Stimulated activated CD8-positive, alpha-beta memory T cell treated with anti-CD3 and anti-CD28 coated beads, Interleukin-4, amount 100 ng/mL, for 24 hours (primary cell): ENCODE measurements around the gene HDHD5.
"Not testable (repeated sequence)": the region's sequence is repeated elsewhere in the genome, so short reads cannot be mapped to it uniquely, and the experiment has no call there.

Experiments
- DNase-seq: peaks from one replicate; pipeline ENCODE4 v3.0.0-alpha.2; 2020; ENCODE audit warnings: low read depth

The HDHD5 gene

GRCh38 chr22:17155941-17156340 lies 3.1 kb downstream of the HDHD5 start:
- no peak for DNase-seq

DNA sequence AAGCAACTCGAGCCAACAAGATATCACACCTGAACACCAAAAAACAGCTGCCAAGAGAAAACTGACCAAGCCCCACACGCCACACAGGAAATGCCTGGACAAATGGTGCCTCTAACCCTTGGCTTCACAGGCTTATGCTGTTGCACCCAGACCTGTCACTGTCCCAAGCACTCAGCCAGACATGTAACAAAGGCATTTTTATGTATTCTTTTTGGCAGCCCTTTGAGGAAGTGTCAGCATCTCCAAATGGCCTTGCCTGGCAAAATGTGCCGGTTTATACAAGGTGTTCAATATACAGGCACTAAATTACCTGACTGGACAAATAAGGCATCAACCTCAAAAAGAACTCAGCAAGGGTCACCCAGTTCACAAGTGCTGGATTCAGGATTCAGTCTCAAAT lies 6.1 kb downstream of the HDHD5 start:
- DNase-seq: no peak

GRCh38 chr22:17152340-17152739 lies 6.7 kb downstream of the HDHD5 start:
- no peak for DNase-seq

DNA sequence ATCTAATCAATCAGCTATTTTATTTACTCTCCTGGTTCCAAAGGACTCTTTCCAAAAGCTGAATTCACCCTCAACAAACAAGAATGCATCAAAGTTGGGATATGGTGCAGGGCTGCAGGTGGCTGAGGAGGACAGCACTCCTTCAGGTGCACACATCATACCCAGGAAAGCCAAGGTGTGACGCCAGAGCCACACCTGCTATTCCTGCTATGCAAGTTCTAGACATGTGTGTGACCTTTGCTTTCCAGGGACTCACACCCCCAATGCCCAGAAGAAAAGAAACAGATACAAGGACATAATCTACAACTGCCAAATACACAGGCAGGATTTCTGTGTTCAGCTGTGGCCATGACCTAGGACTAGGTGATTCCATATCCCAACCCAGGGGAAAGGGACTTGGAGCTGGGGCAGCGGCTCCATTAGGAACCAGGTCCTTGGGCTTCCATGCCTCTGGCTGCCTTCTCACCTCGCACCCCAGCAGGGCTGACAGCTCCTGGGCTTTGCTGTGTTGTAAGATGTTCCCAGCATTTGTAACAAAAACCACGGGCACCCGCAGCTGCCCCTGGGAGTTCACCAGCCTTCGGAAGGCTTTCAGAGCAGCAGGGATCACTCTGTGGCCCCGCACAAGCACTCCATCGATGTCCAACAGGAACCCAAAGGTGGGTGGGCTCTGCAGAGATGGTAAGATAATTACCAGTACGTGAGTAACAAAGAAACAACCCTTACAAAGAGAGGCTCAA lies 9.8 kb downstream of the HDHD5 start:
- DNase-seq: no peak

- not testable (repeated sequence) for DNase-seq
Measured at GRCh38 chr22:17147458-17147857, 11.6 kb downstream of the HDHD5 start.

DNA sequence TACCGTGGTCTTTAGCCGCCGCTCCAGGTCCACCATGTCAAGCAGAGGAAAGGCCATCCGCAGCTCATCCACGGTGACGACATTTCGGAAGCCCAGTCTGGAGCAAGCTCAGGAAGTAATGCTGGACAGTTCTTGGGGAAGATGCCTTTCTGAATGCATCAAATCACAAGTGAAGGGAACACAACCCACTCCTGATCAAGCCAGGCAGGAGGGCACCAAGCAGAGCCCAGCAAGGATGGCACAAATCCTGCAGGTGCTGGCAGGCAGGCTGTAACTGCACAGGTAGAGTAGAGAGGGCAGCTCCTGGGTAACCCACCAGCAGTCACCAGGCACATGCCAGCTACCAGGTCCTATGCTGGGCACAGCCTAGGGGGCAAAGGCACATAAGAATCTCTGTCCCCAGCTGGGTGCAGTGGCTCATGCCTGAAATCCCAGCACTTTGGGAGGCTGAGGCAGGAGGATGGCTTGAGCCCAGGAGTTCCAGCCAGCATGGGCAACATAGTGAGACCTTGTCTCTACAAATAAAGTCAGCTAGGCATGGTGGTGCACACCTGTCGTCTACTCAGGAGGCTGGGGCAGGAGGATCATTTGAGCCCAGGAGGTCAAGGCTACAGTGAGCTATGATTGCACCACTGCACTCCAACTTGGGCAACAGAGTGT lies 13.9 kb downstream of the HDHD5 start:
- DNase-seq: no peak

GRCh38 chr22:17143826-17144225 lies 15.3 kb downstream of the HDHD5 start:
- DNase-seq: no peak

DNA sequence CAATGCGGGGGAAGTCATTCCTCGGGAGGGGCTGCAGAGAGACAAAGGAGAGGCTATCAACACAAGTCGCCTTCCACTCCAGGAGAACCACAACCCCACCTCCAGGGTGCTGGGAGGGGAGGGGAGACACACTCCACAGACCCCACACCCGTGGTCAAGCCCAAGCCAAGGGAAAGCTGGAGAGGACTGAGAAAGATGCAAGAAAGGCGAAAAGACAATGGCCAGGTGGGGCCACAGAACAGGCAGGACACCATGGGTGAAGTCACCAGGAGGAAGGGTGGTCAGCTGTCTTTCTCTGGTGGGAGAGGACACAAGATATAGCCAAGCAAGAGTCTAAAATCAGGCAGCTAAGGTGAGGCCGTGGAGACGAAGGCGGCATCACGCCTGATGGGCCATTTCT lies 16.0 kb downstream of the HDHD5 start:
- no peak for DNase-seq

DNA sequence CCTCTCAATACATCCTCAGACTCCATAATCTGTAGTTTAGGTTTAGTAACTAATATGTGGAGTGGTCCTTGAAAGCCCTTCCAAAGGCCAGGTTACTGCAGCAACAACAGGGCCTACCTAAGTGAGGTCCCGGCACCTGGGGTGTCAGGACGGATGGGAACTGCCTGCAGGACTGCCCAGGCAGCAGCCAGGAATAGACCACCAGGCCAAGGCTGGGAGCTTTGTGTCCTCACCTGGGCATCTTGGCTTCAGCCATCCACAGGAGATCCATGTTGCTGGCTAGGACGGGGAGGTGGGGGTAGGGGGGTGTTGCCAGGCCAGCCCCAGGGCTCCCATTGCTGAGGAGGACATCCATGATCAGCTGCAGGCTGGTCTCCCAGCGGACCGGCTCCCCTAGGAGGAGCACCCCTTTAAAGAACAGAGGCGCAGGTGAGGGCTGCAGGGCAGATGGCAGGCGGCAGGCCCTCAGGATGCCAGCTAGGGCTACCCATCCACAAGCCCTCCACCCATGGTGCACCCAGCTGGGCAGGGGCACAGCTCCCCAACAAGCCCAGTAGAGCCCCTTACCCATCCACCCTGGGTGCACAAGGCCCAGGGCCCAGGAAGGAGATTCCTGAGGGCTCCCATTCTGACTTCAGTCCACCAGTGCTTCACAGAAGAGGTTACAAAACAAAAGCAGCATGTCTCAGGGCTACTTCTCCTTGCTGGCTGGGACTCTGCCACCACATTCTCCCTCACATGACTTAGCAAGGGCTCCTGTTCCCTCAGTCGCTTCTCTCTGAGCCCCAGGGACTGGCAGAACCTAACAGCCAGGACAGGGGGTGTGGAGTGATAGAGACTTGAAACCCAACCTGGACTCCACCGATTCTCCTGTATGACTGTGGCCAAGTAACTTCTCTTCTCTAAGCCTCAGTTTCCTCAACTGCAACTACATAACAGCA lies 18.0 kb downstream of the HDHD5 start:
- DNase-seq: no peak

- no peak for DNase-seq
Measured at GRCh38 chr22:17140022-17140421, 19.1 kb downstream of the HDHD5 start.

- DNase-seq: no peak
Measured at GRCh38 chr22:17138513-17138912, 20.6 kb downstream of the HDHD5 start.

DNA sequence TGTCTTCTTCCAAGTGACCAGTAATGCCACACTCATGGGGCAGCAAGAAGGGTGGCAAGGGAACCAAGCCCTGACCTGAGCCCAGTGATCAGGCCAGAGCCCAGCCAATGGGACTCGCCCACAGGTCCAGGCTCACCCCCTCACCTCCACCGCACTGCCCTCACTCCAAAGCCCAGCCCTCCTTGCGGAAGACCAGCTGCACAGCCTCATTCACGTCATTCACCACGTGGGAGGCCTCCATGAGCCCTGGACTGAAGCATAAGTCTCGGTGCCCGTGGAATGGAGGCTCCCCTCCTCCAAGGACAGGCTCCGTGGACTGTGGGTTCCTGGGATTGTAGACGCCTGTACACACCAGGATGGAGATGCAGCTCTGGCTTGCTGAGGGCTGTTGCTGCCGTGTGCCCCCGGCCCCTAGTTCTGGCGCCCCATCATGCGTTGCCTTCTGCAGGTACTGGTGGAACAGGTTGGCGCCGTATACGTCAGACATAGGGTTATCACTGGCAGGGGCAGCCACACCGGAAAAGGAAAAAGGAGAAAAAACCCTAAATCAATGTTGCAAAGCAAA lies 21.1 kb downstream of the HDHD5 start:
- DNase-seq: no peak

- no peak for DNase-seq
Measured at GRCh38 chr22:17137170-17137569, 21.9 kb downstream of the HDHD5 start.

DNA sequence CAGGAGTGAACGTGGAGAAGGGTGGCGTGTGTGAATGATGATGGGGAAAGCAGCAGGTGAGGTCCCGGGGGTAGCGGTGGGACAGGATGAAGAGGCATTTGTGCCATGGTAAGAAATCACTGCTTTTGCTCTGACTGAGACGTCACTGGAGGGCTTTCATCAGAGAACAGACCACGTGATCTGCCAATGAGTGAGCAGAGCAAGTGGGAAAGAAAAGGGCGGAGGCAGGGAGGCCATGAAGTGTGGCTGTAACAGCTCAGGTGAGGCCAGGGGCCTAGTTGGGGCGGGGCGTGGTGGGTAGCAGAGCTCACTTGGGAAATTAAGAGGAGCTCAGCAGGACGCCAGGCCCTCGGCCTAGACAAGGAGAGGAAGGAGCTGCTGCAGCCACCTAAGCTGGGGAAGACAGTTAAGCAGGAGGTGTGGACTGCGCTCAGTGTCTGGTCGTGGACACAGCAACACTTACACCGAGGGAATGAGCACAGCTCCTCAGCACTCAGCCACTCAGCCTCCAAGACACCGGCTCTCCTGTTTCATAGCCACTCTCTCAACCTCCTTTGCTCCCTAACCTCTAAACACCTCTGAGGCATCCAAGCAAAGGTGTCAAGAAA lies 23.8 kb downstream of the HDHD5 start:
- DNase-seq: no peak

- DNase-seq: no peak
Measured at GRCh38 chr22:17133137-17133536, 25.9 kb downstream of the HDHD5 start.

- DNase-seq: no peak
Measured at GRCh38 chr22:17132112-17132511, 27.0 kb downstream of the HDHD5 start.

DNA sequence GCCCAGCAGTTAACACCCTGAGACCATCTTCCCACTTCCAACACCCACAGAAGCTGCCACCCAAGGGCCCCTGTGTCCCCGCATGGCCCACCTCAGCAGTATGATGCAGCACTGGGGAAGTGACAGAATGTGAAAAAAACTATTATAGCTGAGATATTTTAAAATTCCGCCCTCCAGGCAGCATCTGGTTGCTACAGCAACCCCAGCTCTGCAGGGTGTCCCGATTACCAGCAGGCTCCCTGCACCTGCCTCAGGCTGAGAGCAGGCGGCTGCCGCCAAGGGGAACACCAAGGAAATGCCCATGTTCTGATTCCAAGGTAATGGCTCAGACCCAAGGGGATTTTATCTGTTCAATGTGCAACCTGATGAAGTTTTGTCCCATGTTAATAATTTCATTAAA lies 27.4 kb downstream of the HDHD5 start:
- no peak for DNase-seq

DNA sequence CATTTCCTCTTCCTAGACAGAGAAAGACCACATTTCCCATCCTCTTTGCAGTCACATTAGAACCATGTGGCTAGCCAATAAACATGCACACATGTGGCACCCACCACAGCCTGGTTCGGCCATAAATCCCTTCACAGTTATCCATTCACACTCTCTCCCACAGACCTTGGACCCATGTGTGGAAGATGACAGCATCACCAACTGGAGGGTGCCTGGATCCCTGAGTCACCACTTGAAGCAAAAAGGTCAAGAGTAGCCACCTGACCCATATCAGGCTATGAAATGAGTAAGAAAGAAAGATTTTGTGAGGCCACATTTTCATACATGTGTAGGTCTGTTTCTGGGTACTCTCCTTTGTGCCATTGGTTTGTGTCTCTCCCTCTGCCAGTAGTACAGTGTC lies 28.9 kb downstream of the HDHD5 start:
- DNase-seq: no peak

GRCh38 chr22:17121233-17122195 lies 37.6 kb downstream of the HDHD5 start, which contains the start of gene TMEM121B:
TSS of gene TMEM121B (minus strand) at chr22:17121360. CDS start at chr22:17121127, 233 bp downstream.
- no peak for DNase-seq

DNA sequence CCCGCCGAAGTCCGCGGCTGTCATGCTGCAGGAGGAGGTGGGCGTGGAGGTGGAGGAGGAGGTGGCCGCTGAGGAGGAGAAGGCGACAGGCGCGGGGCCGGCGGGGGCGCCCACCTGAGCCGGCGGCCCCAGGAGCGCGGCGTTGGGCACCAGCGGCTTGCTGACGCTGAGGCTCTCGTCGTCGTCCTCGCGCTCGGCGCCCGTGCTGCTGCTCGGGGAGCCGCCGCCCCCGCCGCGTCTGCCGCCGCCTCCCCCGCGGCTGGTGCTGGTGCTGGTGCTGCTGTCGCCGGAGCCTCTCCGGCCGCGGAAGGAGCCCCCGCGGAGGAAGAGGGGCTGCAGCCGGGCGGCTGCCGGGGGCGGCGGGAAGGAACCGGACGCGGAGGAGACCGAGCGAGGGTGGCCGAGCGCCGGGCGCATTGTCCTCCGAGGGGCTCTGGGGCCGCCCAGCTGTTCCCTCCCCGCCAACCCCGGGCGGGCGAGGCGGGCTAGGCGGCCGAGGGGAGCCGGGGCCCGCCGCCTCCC lies 38.3 kb downstream of the HDHD5 start:
- DNase-seq: no peak
